Endothelial cell of umbilical vein (primary cell): ENCODE results near the gene ANKRD62. TPM values are rescaled to one million over a fixed set of nuclear protein-coding genes. Genes with fewer than 3 reads are reported as not detected.

Experiments
- BruUV-seq: library from RNA; stranded (reverse); fragments of 400-500 nt; replicated peaks from 2 replicates; lab custom pipeline; 2021; lab: Mats Ljungman, UMichigan
- CTCF ChIA-PET: fragments of 300-600, 350-600 bp; sonication (Branson Sonifier 250); formaldehyde crosslinking; loops from one replicate; lab custom pipeline; 2021; ENCODE audit warnings: antibody characterized with exemption, inconsistent platforms; lab: Charles Lee
- POLR2A ChIA-PET: fragments of 300-600, 350-600 bp; sonication (Branson Sonifier 250); formaldehyde crosslinking; loops from one replicate; lab custom pipeline; 2021; ENCODE audit warnings: antibody characterized with exemption, inconsistent platforms; lab: Charles Lee
- DNase-seq: peaks from one replicate; pipeline ENCODE4 v3.0.0-alpha.2; 2011; ENCODE audit warnings: low read depth, low spot score
- FAIRE-seq: peaks from 2 replicates; lab custom pipeline; 2011; peaks lifted over from hg19 to GRCh38; lab: Jason Lieb, UNC
- H2AFZ ChIP-seq: 2 replicates; pipeline ENCODE4 v1.6.0; 2012; ENCODE audit warnings: low read depth, low read length, control low read depth, inconsistent platforms
- H3K27ac ChIP-seq: 2 replicates; pipeline ENCODE4 v1.5.1; 2011; ENCODE audit warnings: low read depth, mild to moderate bottlenecking, control low read depth, low read length, moderate library complexity; ENCODE audit not compliant: insufficient read depth
- H3K27me3 ChIP-seq, 2 experiments: 2 replicates each; pipeline versions ENCODE4 v1.6.0 to v1.6.1; 2011; ENCODE audit warnings: low read length in 2 of 2, mixed read lengths in 1 of 2; ENCODE audit not compliant: control insufficient read depth in 2 of 2, insufficient read depth in 2 of 2
- H3K36me3 ChIP-seq, 2 experiments: 2 replicates in 1 of 2; 3 replicates in 1 of 2; pipeline ENCODE4 v1.5.1; 2011; ENCODE audit warnings: low read length in 2 of 2, mild to moderate bottlenecking in 1 of 2, moderate library complexity in 1 of 2; ENCODE audit not compliant: control insufficient read depth in 2 of 2, insufficient read depth in 2 of 2; ENCODE audit errors: extremely low read depth in 1 of 2
- H3K4me1 ChIP-seq: 3 replicates; pipeline ENCODE4 v1.5.1; 2011; ENCODE audit warnings: mild to moderate bottlenecking, low read length; ENCODE audit not compliant: control insufficient read depth, insufficient read depth; ENCODE audit errors: extremely low read depth
- H3K4me2 ChIP-seq: 2 replicates; pipeline ENCODE4 v1.6.1; 2011; ENCODE audit warnings: low read length, control low read depth, mixed read lengths; ENCODE audit not compliant: insufficient read depth
- H3K4me3 ChIP-seq, 3 experiments: fragments of 200-600 bp in 1 of 3; sonication (generic), shearing (Covaris generic) in 1 of 3; replicated peaks in 1 of 3; 2 replicates each; pipeline ENCODE4 v1.5.1; 2011 to 2016; ENCODE audit warnings: control low read depth in 3 of 3, low read length in 3 of 3, mild to moderate bottlenecking in 2 of 3, inconsistent platforms in 1 of 3, low read depth in 1 of 3, moderate library complexity in 1 of 3; ENCODE audit not compliant: insufficient read depth in 1 of 3
- H3K79me2 ChIP-seq: 2 replicates; pipeline ENCODE4 v1.6.0; 2012; ENCODE audit warnings: low read length, inconsistent platforms; ENCODE audit not compliant: control insufficient read depth, insufficient read depth
- H3K9ac ChIP-seq: replicated peaks from 2 replicates; pipeline ENCODE3; 2011; ENCODE audit warnings: low read length, control low read depth; ENCODE audit not compliant: insufficient read depth; ENCODE audit errors: extremely low read depth
- H3K9me1 ChIP-seq: replicated peaks from 3 replicates; pipeline ENCODE4 v1.6.0; 2011; ENCODE audit warnings: mild to moderate bottlenecking, low read length; ENCODE audit not compliant: control insufficient read depth, insufficient read depth; ENCODE audit errors: extremely low read depth
- H3K9me3 ChIP-seq: replicated peaks from 2 replicates; pipeline ENCODE4 v1.5.1; 2012; ENCODE audit warnings: low read length, inconsistent platforms; ENCODE audit not compliant: control insufficient read depth, insufficient read depth
- H4K20me1 ChIP-seq: replicated peaks from 2 replicates; pipeline ENCODE3; 2011; ENCODE audit warnings: mild to moderate bottlenecking, low read length; ENCODE audit not compliant: control insufficient read depth, insufficient read depth; ENCODE audit errors: extremely low read depth
- CTCF ChIP-seq, 2 donors: IDR thresholded peaks; 1 replicate in 1 of 2; 2 replicates in 1 of 2; pipeline ENCODE4 v1.5.1; 2011; ENCODE audit warnings: low read length in 2 of 2, mild to moderate bottlenecking in 2 of 2, moderate library complexity in 2 of 2, control low read depth in 1 of 2, inconsistent platforms in 1 of 2, low read depth in 1 of 2; ENCODE audit not compliant: insufficient read depth in 1 of 2; ENCODE audit errors: extremely low read depth in 1 of 2
- EZH2 ChIP-seq: IDR thresholded peaks from 2 replicates; pipeline ENCODE4 v1.6.1; 2012; ENCODE audit warnings: borderline replicate concordance, low read depth, mild to moderate bottlenecking, moderate library complexity, low read length, inconsistent platforms; ENCODE audit not compliant: severe bottlenecking
- GATA2 ChIP-seq: IDR thresholded peaks from 2 replicates; pipeline ENCODE4 v1.7.0; 2011; ENCODE audit warnings: low read depth, mild to moderate bottlenecking, moderate library complexity, mixed read lengths, low read length; ENCODE audit not compliant: insufficient read length, insufficient read depth
- JUN ChIP-seq: IDR thresholded peaks from 2 replicates; pipeline ENCODE4 v1.6.1; 2011; ENCODE audit warnings: borderline replicate concordance, low read depth; ENCODE audit not compliant: insufficient read length, insufficient read depth
- MAX ChIP-seq: IDR thresholded peaks from 2 replicates; pipeline ENCODE4 v1.6.1; 2011; ENCODE audit not compliant: insufficient read depth, insufficient read length
- POLR2A ChIP-seq: IDR thresholded peaks from 2 replicates; pipeline ENCODE4 v1.6.1; 2012; ENCODE audit warnings: low read depth, mild to moderate bottlenecking, control low read depth, low read length
- dilution Hi-C: fragments of 300-500 bp; cut with MboI; formaldehyde crosslinking; loops from one replicate; pipeline ENCODE4 v1.15.0; 2019; ENCODE audit warnings: low sequenced_read_pairs; ENCODE audit not compliant: extremely low pct_ligation_motif_present
- intact Hi-C: fragments of 100-400 bp; cut with micrococcal nuclease; formaldehyde crosslinking; loops from one replicate; pipeline ENCODE4 v1.10.0; 2022
- polyA plus RNA-seq, 4 experiments: library from polyadenylated mRNA; depleted of rRNA in 3 of 4; stranded (reverse) in 3 of 4; unstranded in 1 of 4; fragments of >200 nt; gene quantifications; 2 replicates each; pipeline versions ENCODE4 v1.2.1 to v1.2.3, GENCODE V29; 2011 to 2012; ENCODE audit warnings: missing spikeins in 1 of 4
- total RNA-seq: library from RNA; stranded (reverse); gene quantifications from 2 replicates; pipeline ENCODE4 v1.2.3, GENCODE V29; 2021

Gene ANKRD62
- total and polyA plus RNA-seq, 2 donors (not counting 3 experiments of a cell fraction or from before 2014, with no cell fraction given) = not detected

GRCh38 chr18:12056884-12057402, 36.7 kb upstream of the ANKRD62 start:
- Histone ChIP-seq H3K27ac (no peak overlapping the region), H3K36me3 (no peaks in the 10 kb centered on the region), H3K9me1 (no peaks in the 10 kb centered on the region), H2AFZ (no peak overlapping the region), H3K27me3 (peaks cover 2 to 8% of the 10 kb centered on the region in 2 experiments), H4K20me1 (no peaks in the 10 kb centered on the region), H3K9ac (no peak overlapping the region), H3K79me2 (no peaks in the 10 kb centered on the region), H3K4me2 (no peak overlapping the region), H3K4me1 (no peaks in the 10 kb centered on the region), H3K4me3 (no peak overlapping the region), H3K9me3 (no peaks in the 10 kb centered on the region)
- no TSS peak for BruUV-seq
- intact Hi-C loops = no loop called here
- dilution Hi-C loops = no loop called here
- ChIA-PET POLR2A (no interaction called here), CTCF (interaction anchor here (1.5 kb wide), 1 partner anchor 14 kb away, joined by 6 read pairs; no protein-coding TSS in a partner anchor)
- no peak for FAIRE-seq
- DNase-seq = no peak
- TF ChIP-seq POLR2A (no peak), GATA2 (no peak), EZH2 (no peak), MAX (no peak), JUN (no peak), CTCF (IDR thresholded peaks at IDR 0.05; ENCODE audit: extremely low read depth in 1 of 2, insufficient read depth in 1 of 2, low read depth in 1 of 2, low read length in 2 of 2) (no peak)
